OCI-LY3 (cell line): ENCODE data around the gene SFSWAP.

Experiments
- EZH2phosphoT487 ChIP-seq: fragments of 200-600 bp; shearing (Covaris generic); IDR thresholded peaks from 2 replicates; pipeline ENCODE4 v1.6.1; 2018; ENCODE audit warnings: antibody characterized with exemption, mixed run types, low read depth
- TF ChIP-seq, protein P1 (sequence below): fragments of 200-600, 300-600 bp; sonication (generic); IDR thresholded peaks from 2 replicates; pipeline ENCODE4 v1.5.1; 2014; ENCODE audit warnings: antibody characterized with exemption, low read length, low read depth

DNA sequence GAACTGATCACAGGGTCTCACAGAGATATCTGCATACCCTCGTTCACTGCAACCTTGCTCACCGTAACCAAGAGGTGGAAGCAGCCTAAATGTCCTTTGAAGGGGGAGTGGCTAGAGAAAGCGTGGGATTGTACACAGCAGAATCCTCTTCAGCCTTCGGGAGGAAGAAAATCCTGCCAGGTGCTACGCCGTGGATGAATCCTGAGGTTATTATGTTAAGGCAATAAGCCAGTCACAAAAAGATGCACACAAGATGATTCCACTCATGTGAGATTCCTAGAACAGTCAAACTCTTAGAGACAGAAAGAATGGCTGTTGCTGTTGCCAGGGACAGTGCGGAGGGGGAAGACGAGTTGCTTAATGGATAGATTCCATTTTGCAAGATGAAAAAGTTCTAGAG lies 39.6 kb upstream of the SFSWAP start:
- TF ChIP-seq, protein P1, sequence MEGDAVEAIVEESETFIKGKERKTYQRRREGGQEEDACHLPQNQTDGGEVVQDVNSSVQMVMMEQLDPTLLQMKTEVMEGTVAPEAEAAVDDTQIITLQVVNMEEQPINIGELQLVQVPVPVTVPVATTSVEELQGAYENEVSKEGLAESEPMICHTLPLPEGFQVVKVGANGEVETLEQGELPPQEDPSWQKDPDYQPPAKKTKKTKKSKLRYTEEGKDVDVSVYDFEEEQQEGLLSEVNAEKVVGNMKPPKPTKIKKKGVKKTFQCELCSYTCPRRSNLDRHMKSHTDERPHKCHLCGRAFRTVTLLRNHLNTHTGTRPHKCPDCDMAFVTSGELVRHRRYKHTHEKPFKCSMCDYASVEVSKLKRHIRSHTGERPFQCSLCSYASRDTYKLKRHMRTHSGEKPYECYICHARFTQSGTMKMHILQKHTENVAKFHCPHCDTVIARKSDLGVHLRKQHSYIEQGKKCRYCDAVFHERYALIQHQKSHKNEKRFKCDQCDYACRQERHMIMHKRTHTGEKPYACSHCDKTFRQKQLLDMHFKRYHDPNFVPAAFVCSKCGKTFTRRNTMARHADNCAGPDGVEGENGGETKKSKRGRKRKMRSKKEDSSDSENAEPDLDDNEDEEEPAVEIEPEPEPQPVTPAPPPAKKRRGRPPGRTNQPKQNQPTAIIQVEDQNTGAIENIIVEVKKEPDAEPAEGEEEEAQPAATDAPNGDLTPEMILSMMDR: no peak
- no peak for TF ChIP-seq EZH2phosphoT487
